ENCODE measurements around the gene NTSR1. TPM values are rescaled to one million over a fixed set of nuclear protein-coding genes. Genes with fewer than 3 reads are reported as not detected.

Gene NTSR1
- total RNA-seq, 1 experiment from 2014 or later: 4.5 TPM

GRCh38 chr20:62766716-62767115, 58.1 kb downstream of the NTSR1 start:
- ChIA-PET CTCF (interaction anchor here (0.6 kb wide), 1 partner anchor 520 kb away, joined by 4 read pairs; no protein-coding TSS in a partner anchor), POLR2A (no interaction called here)
- Mint-ChIP-seq H3K4me3 (ENCODE audit: unreplicated experiment) (no peak overlapping the region), H3K36me3 (ENCODE audit: insufficient read depth, unreplicated experiment) (no peaks in the 10 kb centered on the region), H3K27ac (ENCODE audit: low read depth, unreplicated experiment) (no peak overlapping the region), H3K27me3 (ENCODE audit: insufficient read depth, unreplicated experiment) (no peaks in the 10 kb centered on the region), H3K9me3 (ENCODE audit: unreplicated experiment) (no peaks in the 10 kb centered on the region), H3K4me1 (ENCODE audit: insufficient read depth, unreplicated experiment) (peaks cover 6% of the 10 kb centered on the region)
- no peak for DNase-seq (ENCODE audit: unreplicated experiment)
- intact Hi-C loops (cut with micrococcal nuclease): no loop called here
- BruUV-seq (replicated peaks): no TSS peak
- no peak for TF ChIP-seq CTCF (IDR thresholded peaks at IDR 0.05; ENCODE audit: unreplicated experiment)

GRCh38 chr20:62768234-62768546, 59.6 kb downstream of the NTSR1 start:
- BruUV-seq (replicated peaks): no TSS peak
- POLR2A ChIA-PET: interaction anchor here (0.6 to 0.9 kb wide), 4 partner anchors 27 to 178 kb away, joined by 3 read pairs; no protein-coding TSS in a partner anchor

GRCh38 chr20:62768551-62769287, 60.1 kb downstream of the NTSR1 start:
- no peak for TF ChIP-seq CTCF (IDR thresholded peaks at IDR 0.05; ENCODE audit: unreplicated experiment)
- CTCF ChIA-PET: interaction anchor here (0.6 to 1.7 kb wide), 4 partner anchors 10 to 64 kb away, joined by 3 to 4 read pairs (median 4); no protein-coding TSS in a partner anchor
- POLR2A ChIA-PET: interaction anchor here (0.6 to 0.9 kb wide), 4 partner anchors 28 to 179 kb away, joined by 3 read pairs; no protein-coding TSS in a partner anchor
- intact Hi-C loops (cut with micrococcal nuclease): no loop called here
- Mint-ChIP-seq H3K27ac (ENCODE audit: low read depth, unreplicated experiment) (no peak overlapping the region), H3K4me1 (ENCODE audit: insufficient read depth, unreplicated experiment) (peaks cover 23% of the 10 kb centered on the region), H3K27me3 (ENCODE audit: insufficient read depth, unreplicated experiment) (no peaks in the 10 kb centered on the region), H3K36me3 (ENCODE audit: insufficient read depth, unreplicated experiment) (no peaks in the 10 kb centered on the region), H3K9me3 (ENCODE audit: unreplicated experiment) (no peaks in the 10 kb centered on the region), H3K4me3 (ENCODE audit: unreplicated experiment) (no peak overlapping the region)
- no peak for DNase-seq (ENCODE audit: unreplicated experiment)
- BruUV-seq (replicated peaks): no TSS peak

More at GRCh38 chr20:62768234-62768546, 59.6 kb downstream of the NTSR1 start:
- Mint-ChIP-seq H3K27me3 (ENCODE audit: insufficient read depth, unreplicated experiment) (no peaks in the 10 kb centered on the region), H3K27ac (ENCODE audit: low read depth, unreplicated experiment) (no peak overlapping the region), H3K9me3 (ENCODE audit: unreplicated experiment) (no peaks in the 10 kb centered on the region), H3K36me3 (ENCODE audit: insufficient read depth, unreplicated experiment) (no peaks in the 10 kb centered on the region), H3K4me1 (ENCODE audit: insufficient read depth, unreplicated experiment) (peaks cover 18% of the 10 kb centered on the region), H3K4me3 (ENCODE audit: unreplicated experiment) (no peak overlapping the region)
- DNase-seq (ENCODE audit: unreplicated experiment): no peak
- CTCF ChIA-PET: interaction anchor here (0.6 to 1.0 kb wide), 4 partner anchors 14 to 82 kb away, joined by 3 to 4 read pairs (median 3); no protein-coding TSS in a partner anchor
- no peak for TF ChIP-seq CTCF (IDR thresholded peaks at IDR 0.05; ENCODE audit: unreplicated experiment)
- intact Hi-C loops (cut with micrococcal nuclease): no loop called here

GRCh38 chr20:62769346-62770071, 60.9 kb downstream of the NTSR1 start:
- CTCF ChIA-PET: interaction anchor here (0.6 to 1.7 kb wide), 2 partner anchors 11 to 40 kb away, joined by 3 to 4 read pairs; no protein-coding TSS in a partner anchor
- H3K27ac Mint-ChIP-seq (ENCODE audit: low read depth, unreplicated experiment): no peak overlapping the region
- H3K9me3 Mint-ChIP-seq (ENCODE audit: unreplicated experiment): no peaks in the 10 kb centered on the region
- H3K27me3 Mint-ChIP-seq (ENCODE audit: insufficient read depth, unreplicated experiment): no peaks in the 10 kb centered on the region
- H3K36me3 Mint-ChIP-seq (ENCODE audit: insufficient read depth, unreplicated experiment): no peaks in the 10 kb centered on the region
- intact Hi-C loops (cut with micrococcal nuclease): no loop called here
- POLR2A ChIA-PET: interaction anchor here (0.7 kb wide), 1 partner anchor 30 kb away, joined by 4 read pairs; no protein-coding TSS in a partner anchor
- DNase-seq (ENCODE audit: unreplicated experiment): no peak
- peaks cover 28% of the 10 kb centered on the region for H3K4me1 Mint-ChIP-seq (ENCODE audit: insufficient read depth, unreplicated experiment)
- no peak for TF ChIP-seq CTCF (IDR thresholded peaks at IDR 0.05; ENCODE audit: unreplicated experiment)
- BruUV-seq (replicated peaks): no TSS peak
- H3K4me3 Mint-ChIP-seq (ENCODE audit: unreplicated experiment): no peak overlapping the region

Data from MCF 10A (cell line).